Vagina (tissue), 2 donors: ENCODE measurements around the gene SEC31B.

Experiments used
- POLR2AphosphoS5 ChIP-seq, 2 donors: sonication (generic); formaldehyde crosslinking; IDR thresholded peaks; one replicate each; pipeline ENCODE4 v1.9.0; 2017; ENCODE audit warnings: antibody characterized with exemption in 2 of 2, mild to moderate bottlenecking in 2 of 2, low read depth in 1 of 2; ENCODE audit not compliant: insufficient read depth in 1 of 2
- TF ChIP-seq, protein P1 (sequence below), 3 experiments: fragments of 450-650 bp in 2 of 3; fragments of 200-600 bp in 1 of 3; sonication (generic) in 1 of 3; IDR thresholded peaks; one replicate each; pipeline ENCODE4 v1.5.1; 2017 to 2019; ENCODE audit warnings: antibody characterized with exemption in 3 of 3, mild to moderate bottlenecking in 2 of 3, moderate library complexity in 2 of 3

GRCh38 chr10:100480002-100480401 lies 39.7 kb downstream of the SEC31B start:
- no peak for TF ChIP-seq POLR2AphosphoS5 (IDR thresholded peaks at IDR 0.05; ENCODE audit: insufficient read depth in 1 of 2, low read depth in 1 of 2)
- TF ChIP-seq, protein P1, sequence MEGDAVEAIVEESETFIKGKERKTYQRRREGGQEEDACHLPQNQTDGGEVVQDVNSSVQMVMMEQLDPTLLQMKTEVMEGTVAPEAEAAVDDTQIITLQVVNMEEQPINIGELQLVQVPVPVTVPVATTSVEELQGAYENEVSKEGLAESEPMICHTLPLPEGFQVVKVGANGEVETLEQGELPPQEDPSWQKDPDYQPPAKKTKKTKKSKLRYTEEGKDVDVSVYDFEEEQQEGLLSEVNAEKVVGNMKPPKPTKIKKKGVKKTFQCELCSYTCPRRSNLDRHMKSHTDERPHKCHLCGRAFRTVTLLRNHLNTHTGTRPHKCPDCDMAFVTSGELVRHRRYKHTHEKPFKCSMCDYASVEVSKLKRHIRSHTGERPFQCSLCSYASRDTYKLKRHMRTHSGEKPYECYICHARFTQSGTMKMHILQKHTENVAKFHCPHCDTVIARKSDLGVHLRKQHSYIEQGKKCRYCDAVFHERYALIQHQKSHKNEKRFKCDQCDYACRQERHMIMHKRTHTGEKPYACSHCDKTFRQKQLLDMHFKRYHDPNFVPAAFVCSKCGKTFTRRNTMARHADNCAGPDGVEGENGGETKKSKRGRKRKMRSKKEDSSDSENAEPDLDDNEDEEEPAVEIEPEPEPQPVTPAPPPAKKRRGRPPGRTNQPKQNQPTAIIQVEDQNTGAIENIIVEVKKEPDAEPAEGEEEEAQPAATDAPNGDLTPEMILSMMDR (IDR thresholded peaks at IDR 0.05) = no peak
